GM12891 (cell line): ENCODE data around the gene CUTA.

Experiments
- PAX5 ChIP-seq: IDR thresholded peaks from 2 replicates; pipeline ENCODE4 v1.6.1; 2011; ENCODE audit warnings: low read length, moderate library complexity, mild to moderate bottlenecking; ENCODE audit not compliant: insufficient read depth, severe bottlenecking
- POLR2A ChIP-seq: IDR thresholded peaks from 2 replicates; pipeline ENCODE4 v1.6.1; 2011; ENCODE audit warnings: low read depth, low read length, control low read depth
- POLR2AphosphoS5 ChIP-seq: IDR thresholded peaks from 2 replicates; pipeline ENCODE4 v1.6.1; 2011; ENCODE audit warnings: low read depth, low read length, control low read depth
- POU2F2 ChIP-seq: IDR thresholded peaks from 2 replicates; pipeline ENCODE4 v1.6.1; 2011; ENCODE audit warnings: low read depth, mild to moderate bottlenecking, control low read depth, low read length, moderate library complexity
- SPI1 ChIP-seq: IDR thresholded peaks from 2 replicates; pipeline ENCODE4 v1.6.1; 2011; ENCODE audit warnings: low read depth, low read length, control low read depth
- TAF1 ChIP-seq: IDR thresholded peaks from 2 replicates; pipeline ENCODE4 v1.6.1; 2011; ENCODE audit warnings: low read depth, low read length, control low read depth

DNA sequence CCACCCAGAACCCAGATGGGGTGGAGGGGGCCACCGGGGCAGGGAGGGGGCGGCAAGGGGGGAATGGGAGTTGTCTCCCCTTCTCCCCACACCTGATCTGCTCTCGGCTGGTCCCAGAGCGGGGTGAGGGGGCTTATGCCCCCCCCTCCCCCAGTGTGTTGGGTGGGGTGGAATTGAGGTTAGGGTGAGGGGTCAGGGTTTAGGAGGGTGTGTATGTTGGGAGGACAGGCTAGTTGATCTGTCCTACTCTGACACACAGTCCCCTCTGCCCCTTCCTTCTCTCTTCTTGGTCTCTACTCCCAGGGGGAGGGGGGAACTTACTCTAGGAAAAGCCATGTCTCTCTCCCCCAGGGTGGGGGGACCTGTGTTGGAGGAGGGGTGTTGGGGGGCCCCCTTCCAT is 34.6 kb upstream of the CUTA start:
- no peak for TF ChIP-seq POLR2A
- TF ChIP-seq POLR2AphosphoS5 = no peak
- no peak for TF ChIP-seq TAF1
- no peak for TF ChIP-seq SPI1
- no peak for TF ChIP-seq PAX5
- TF ChIP-seq POU2F2 = no peak
